Endothelial cell of umbilical vein (primary cell): ENCODE measurements around the gene RABEP1. TPM values are rescaled to one million over a fixed set of nuclear protein-coding genes. Genes with fewer than 3 reads are reported as not detected.

Experiments used
- BruUV-seq: library from RNA; stranded (reverse); fragments of 400-500 nt; replicated peaks from 2 replicates; lab custom pipeline; 2021; lab: Mats Ljungman, UMichigan
- CTCF ChIA-PET: fragments of 300-600, 350-600 bp; sonication (Branson Sonifier 250); formaldehyde crosslinking; loops from one replicate; lab custom pipeline; 2021; ENCODE audit warnings: antibody characterized with exemption, inconsistent platforms; lab: Charles Lee
- POLR2A ChIA-PET: fragments of 300-600, 350-600 bp; sonication (Branson Sonifier 250); formaldehyde crosslinking; loops from one replicate; lab custom pipeline; 2021; ENCODE audit warnings: antibody characterized with exemption, inconsistent platforms; lab: Charles Lee
- DNase-seq: peaks from one replicate; pipeline ENCODE4 v3.0.0-alpha.2; 2011; ENCODE audit warnings: low read depth, low spot score
- FAIRE-seq: peaks from 2 replicates; lab custom pipeline; 2011; peaks lifted over from hg19 to GRCh38; lab: Jason Lieb, UNC
- H2AFZ ChIP-seq: 2 replicates; pipeline ENCODE4 v1.6.0; 2012; ENCODE audit warnings: low read depth, low read length, control low read depth, inconsistent platforms
- H3K27ac ChIP-seq: 2 replicates; pipeline ENCODE4 v1.5.1; 2011; ENCODE audit warnings: low read depth, mild to moderate bottlenecking, control low read depth, low read length, moderate library complexity; ENCODE audit not compliant: insufficient read depth
- H3K27me3 ChIP-seq, 2 experiments: 2 replicates each; pipeline versions ENCODE4 v1.6.0 to v1.6.1; 2011; ENCODE audit warnings: low read length in 2 of 2, mixed read lengths in 1 of 2; ENCODE audit not compliant: control insufficient read depth in 2 of 2, insufficient read depth in 2 of 2
- H3K36me3 ChIP-seq, 2 experiments: 2 replicates in 1 of 2; 3 replicates in 1 of 2; pipeline ENCODE4 v1.5.1; 2011; ENCODE audit warnings: low read length in 2 of 2, mild to moderate bottlenecking in 1 of 2, moderate library complexity in 1 of 2; ENCODE audit not compliant: control insufficient read depth in 2 of 2, insufficient read depth in 2 of 2; ENCODE audit errors: extremely low read depth in 1 of 2
- H3K4me1 ChIP-seq: 3 replicates; pipeline ENCODE4 v1.5.1; 2011; ENCODE audit warnings: mild to moderate bottlenecking, low read length; ENCODE audit not compliant: control insufficient read depth, insufficient read depth; ENCODE audit errors: extremely low read depth
- H3K4me2 ChIP-seq: 2 replicates; pipeline ENCODE4 v1.6.1; 2011; ENCODE audit warnings: low read length, control low read depth, mixed read lengths; ENCODE audit not compliant: insufficient read depth
- H3K4me3 ChIP-seq, 3 experiments: fragments of 200-600 bp in 1 of 3; sonication (generic), shearing (Covaris generic) in 1 of 3; replicated peaks in 1 of 3; 2 replicates each; pipeline ENCODE4 v1.5.1; 2011 to 2016; ENCODE audit warnings: control low read depth in 3 of 3, low read length in 3 of 3, mild to moderate bottlenecking in 2 of 3, inconsistent platforms in 1 of 3, low read depth in 1 of 3, moderate library complexity in 1 of 3; ENCODE audit not compliant: insufficient read depth in 1 of 3
- H3K79me2 ChIP-seq: 2 replicates; pipeline ENCODE4 v1.6.0; 2012; ENCODE audit warnings: low read length, inconsistent platforms; ENCODE audit not compliant: control insufficient read depth, insufficient read depth
- H3K9ac ChIP-seq: replicated peaks from 2 replicates; pipeline ENCODE3; 2011; ENCODE audit warnings: low read length, control low read depth; ENCODE audit not compliant: insufficient read depth; ENCODE audit errors: extremely low read depth
- H3K9me1 ChIP-seq: replicated peaks from 3 replicates; pipeline ENCODE4 v1.6.0; 2011; ENCODE audit warnings: mild to moderate bottlenecking, low read length; ENCODE audit not compliant: control insufficient read depth, insufficient read depth; ENCODE audit errors: extremely low read depth
- H3K9me3 ChIP-seq: replicated peaks from 2 replicates; pipeline ENCODE4 v1.5.1; 2012; ENCODE audit warnings: low read length, inconsistent platforms; ENCODE audit not compliant: control insufficient read depth, insufficient read depth
- H4K20me1 ChIP-seq: replicated peaks from 2 replicates; pipeline ENCODE3; 2011; ENCODE audit warnings: mild to moderate bottlenecking, low read length; ENCODE audit not compliant: control insufficient read depth, insufficient read depth; ENCODE audit errors: extremely low read depth
- CTCF ChIP-seq, 2 donors: IDR thresholded peaks; 1 replicate in 1 of 2; 2 replicates in 1 of 2; pipeline ENCODE4 v1.5.1; 2011; ENCODE audit warnings: low read length in 2 of 2, mild to moderate bottlenecking in 2 of 2, moderate library complexity in 2 of 2, control low read depth in 1 of 2, inconsistent platforms in 1 of 2, low read depth in 1 of 2; ENCODE audit not compliant: insufficient read depth in 1 of 2; ENCODE audit errors: extremely low read depth in 1 of 2
- FOS ChIP-seq: IDR thresholded peaks from 2 replicates; pipeline ENCODE4 v1.6.1; 2011; ENCODE audit warnings: mild to moderate bottlenecking, low read length, moderate library complexity, borderline replicate concordance; ENCODE audit not compliant: insufficient read depth
- GATA2 ChIP-seq: IDR thresholded peaks from 2 replicates; pipeline ENCODE4 v1.7.0; 2011; ENCODE audit warnings: low read depth, mild to moderate bottlenecking, moderate library complexity, mixed read lengths, low read length; ENCODE audit not compliant: insufficient read length, insufficient read depth
- JUN ChIP-seq: IDR thresholded peaks from 2 replicates; pipeline ENCODE4 v1.6.1; 2011; ENCODE audit warnings: borderline replicate concordance, low read depth; ENCODE audit not compliant: insufficient read length, insufficient read depth
- POLR2AphosphoS5 ChIP-seq: IDR thresholded peaks from 2 replicates; pipeline ENCODE4 v1.6.1; 2012; ENCODE audit warnings: low read depth, mild to moderate bottlenecking, control low read depth, low read length, moderate library complexity; ENCODE audit not compliant: insufficient read depth
- dilution Hi-C: fragments of 300-500 bp; cut with MboI; formaldehyde crosslinking; loops from one replicate; pipeline ENCODE4 v1.15.0; 2019; ENCODE audit warnings: low sequenced_read_pairs; ENCODE audit not compliant: extremely low pct_ligation_motif_present
- intact Hi-C: fragments of 100-400 bp; cut with micrococcal nuclease; formaldehyde crosslinking; loops from one replicate; pipeline ENCODE4 v1.10.0; 2022
- polyA plus RNA-seq, 4 experiments: library from polyadenylated mRNA; depleted of rRNA in 3 of 4; stranded (reverse) in 3 of 4; unstranded in 1 of 4; fragments of >200 nt; gene quantifications; 2 replicates each; pipeline versions ENCODE4 v1.2.1 to v1.2.3, GENCODE V29; 2011 to 2012; ENCODE audit warnings: missing spikeins in 1 of 4
- total RNA-seq: library from RNA; stranded (reverse); gene quantifications from 2 replicates; pipeline ENCODE4 v1.2.3, GENCODE V29; 2021

RABEP1 gene
- total and polyA plus RNA-seq, 2 donors (not counting 3 experiments of a cell fraction or from before 2014, with no cell fraction given), result 10.1 to 54.8 TPM

- Histone ChIP-seq H3K36me3 (no peaks in the 10 kb centered on the region), H3K4me1 (no peaks in the 10 kb centered on the region), H3K9me1 (no peaks in the 10 kb centered on the region), H3K9ac (no peak overlapping the region), H3K79me2 (peaks cover 88% of the 10 kb centered on the region), H2AFZ (no peak overlapping the region), H3K4me3 (no peak overlapping the region), H3K4me2 (no peak overlapping the region), H3K27me3 (no peaks in the 10 kb centered on the region), H3K9me3 (no peaks in the 10 kb centered on the region), H4K20me1 (no peaks in the 10 kb centered on the region), H3K27ac (no peak overlapping the region)
- ChIA-PET CTCF (no interaction called here), POLR2A (no interaction called here)
- no peak for DNase-seq
- no peak for TF ChIP-seq GATA2
- TF ChIP-seq POLR2AphosphoS5, result no peak
- TF ChIP-seq CTCF (IDR thresholded peaks at IDR 0.05; ENCODE audit: extremely low read depth in 1 of 2, insufficient read depth in 1 of 2, low read depth in 1 of 2, low read length in 2 of 2), result no peak
- TF ChIP-seq FOS, result no peak
- BruUV-seq, result no TSS peak
- dilution Hi-C loops, result no loop called here
- no peak for FAIRE-seq
- intact Hi-C loops, result no loop called here
Measured at GRCh38 chr17:5291683-5292350, 9.7 kb downstream of the RABEP1 start.

- no peak overlapping the region for H3K4me3 ChIP-seq
- no TSS peak for BruUV-seq
- DNase-seq (no peak), FAIRE-seq (no peak)
- no peaks in the 10 kb centered on the region for H3K9me3 ChIP-seq
- H3K79me2 ChIP-seq, result peaks cover 87% of the 10 kb centered on the region
- no peak overlapping the region for H2AFZ ChIP-seq
- ChIA-PET CTCF (interaction anchor here (0.8 to 2.0 kb wide), 6 partner anchors 9 to 39 kb away, joined by 3 to 7 read pairs (median 4); partner anchors contain the start of gene RABEP1), POLR2A (no interaction called here)
- no peak overlapping the region for H3K9ac ChIP-seq
- no peaks in the 10 kb centered on the region for H3K36me3 ChIP-seq
- dilution Hi-C loops, result no loop called here
- H3K4me2 ChIP-seq, result no peak overlapping the region
- no peak overlapping the region for H3K27ac ChIP-seq
- no peaks in the 10 kb centered on the region for H4K20me1 ChIP-seq
- no peaks in the 10 kb centered on the region for H3K4me1 ChIP-seq
- intact Hi-C loops, result no loop called here
- no peaks in the 10 kb centered on the region for H3K27me3 ChIP-seq
- no peak for TF ChIP-seq JUN
- TF ChIP-seq CTCF (IDR thresholded peaks at IDR 0.05; ENCODE audit: extremely low read depth in 1 of 2, insufficient read depth in 1 of 2, low read depth in 1 of 2, low read length in 2 of 2), result no peak
- H3K9me1 ChIP-seq, result no peaks in the 10 kb centered on the region
Measured at GRCh38 chr17:5297245-5297644, 15.2 kb downstream of the RABEP1 start.
